ENCODE measurements around the gene SETD2. TPM values are rescaled to one million over a fixed set of nuclear protein-coding genes. Genes with fewer than 3 reads are reported as not detected.

SETD2 gene
- total RNA-seq, 1 experiment from 2014 or later, result 60.8 TPM

GRCh38 chr3:47162697-47163168 is 1.2 kb downstream of the SETD2 start:
- H3K79me1 ChIP-seq (ENCODE audit: insufficient read depth, low read depth, low read length, poor library complexity, severe bottlenecking), result peaks cover 9% of the 10 kb centered on the region
- no peak overlapping the region for H4K8ac ChIP-seq (replicated peaks; ENCODE audit: insufficient read length, low read depth, low read length)
- H3T11ph ChIP-seq (ENCODE audit: low read length), result no peak overlapping the region
- H4K20me1 ChIP-seq (ENCODE audit: control insufficient read depth, insufficient read depth, insufficient read length), result no peaks in the 10 kb centered on the region
- peak overlapping the region; percentile 96 to 99 (median 97) for H3K27ac Mint-ChIP-seq
- peaks cover 13% of the 10 kb centered on the region for H3K23me2 ChIP-seq (ENCODE audit: insufficient read length, low read depth, low read length, poor library complexity, severe bottlenecking)
- no peaks in the 10 kb centered on the region for H3K27me3 Mint-ChIP-seq (ENCODE audit: low read depth)
- peak overlapping the region; percentile 50 for H2BK12ac ChIP-seq (ENCODE audit: insufficient read length, low read depth, low read length)
- H3K14ac ChIP-seq (ENCODE audit: insufficient read depth, low read length), result peak overlapping the region; percentile 98; the same call in 1 of the 2 replicates
- peak overlapping the region; percentile 92 for H3K18ac ChIP-seq (ENCODE audit: insufficient read length, low read depth, low read length)
- H4K91ac ChIP-seq (ENCODE audit: insufficient read length, low read depth, low read length), result no peak overlapping the region
- peaks cover 41 to 48% of the 10 kb centered on the region in 2 experiments for H3K4me1 Mint-ChIP-seq
- no peak overlapping the region for H4K5ac ChIP-seq (ENCODE audit: insufficient read length, low read depth, low read length)
- WGBS (ENCODE audit: extremely low coverage, insufficient read length, low lambda C conversion rate), result no CpG with 5 or more reads among the region's 10 CpGs
- H3K9me3 ChIP-seq (ENCODE audit: control insufficient read depth, low read depth, low read length), result no peaks in the 10 kb centered on the region
- peak overlapping the region; percentile 72 for H2BK5ac ChIP-seq (ENCODE audit: insufficient read length, low read length)
- peak overlapping the region; percentile 89 for H3K27ac ChIP-seq (ENCODE audit: insufficient read length, low read depth, low read length)
- H3K23ac ChIP-seq (ENCODE audit: insufficient read length, low read depth, low read length), result no peak overlapping the region
- H3K27me3 ChIP-seq (ENCODE audit: insufficient read depth, low read length), result no peaks in the 10 kb centered on the region
- peaks cover 4% of the 10 kb centered on the region; the same call in 1 of the 2 replicates for H3K4me1 ChIP-seq (ENCODE audit: insufficient read depth, low read length)
- peak overlapping the region; percentile 94 to 97 for H3K4me3 Mint-ChIP-seq
- no peak overlapping the region for H2AK5ac ChIP-seq (ENCODE audit: insufficient read length, low read length)
- no peak overlapping the region for H2AFZ ChIP-seq (ENCODE audit: low read length)
- peak overlapping the region; percentile 89 for H3K4ac ChIP-seq (ENCODE audit: low read depth, low read length)
- no peak overlapping the region for H3K56ac ChIP-seq (ENCODE audit: insufficient read length, low read depth, low read length)
- H2BK15ac ChIP-seq (ENCODE audit: low read depth, low read length), result no peak overlapping the region; the same call in 1 of the 2 replicates
- peaks cover 0 to 9% (median 6%) of the 10 kb centered on the region in 3 experiments; a peak in 6 of 7 replicates for H3K36me3 Mint-ChIP-seq (ENCODE audit: insufficient read depth in 1 of 3, low read depth in 3 of 3)
- peaks cover 52% of the 10 kb centered on the region for H3K79me2 ChIP-seq (ENCODE audit: insufficient read depth, low read length)
- peaks cover 0 to 2% of the 10 kb centered on the region in 2 experiments; a peak in 1 of 5 replicates for H3K9me3 Mint-ChIP-seq
- H3K4me2 ChIP-seq (ENCODE audit: insufficient read depth, insufficient read length, low read length), result peak overlapping the region; percentile 97
- H3K9ac ChIP-seq (ENCODE audit: extremely low read depth, insufficient read length, low read length), result peak overlapping the region; percentile 99
- H2BK20ac ChIP-seq (ENCODE audit: low read depth, low read length, poor library complexity, severe bottlenecking), result no peak overlapping the region
- DNase-seq, result no peak
- no peak for TF ChIP-seq CTCF (conservative IDR thresholded peaks at IDR 0.05)
- no peak overlapping the region for H2BK120ac ChIP-seq (ENCODE audit: low read depth, low read length, poor library complexity, severe bottlenecking)

Measured in H9 (cell line).